A549 (cell line): ENCODE data around the gene CREB1.

ENCODE experiments used
- CTCF ChIP-seq: fragments of >200 bp; sonication (Bioruptor Twin); formaldehyde crosslinking; IDR thresholded peaks from 3 replicates; pipeline ENCODE4 v1.5.1; 2016
- EHMT2 ChIP-seq: fragments of 200-600 bp; sonication (generic); IDR thresholded peaks from 2 replicates; pipeline ENCODE4 v1.6.1; 2016; ENCODE audit warnings: antibody characterized with exemption, low read depth, mild to moderate bottlenecking, moderate library complexity
- EP300 ChIP-seq, 2 experiments: fragments of >200 bp; sonication (Bioruptor Twin); formaldehyde crosslinking; IDR thresholded peaks; 2 replicates in 1 of 2; 3 replicates in 1 of 2; pipeline ENCODE4 v1.6.1; 2016 to 2017
- ESRRA ChIP-seq: fragments of 150-350 bp; IDR thresholded peaks from 2 replicates; pipeline ENCODE4 v1.6.1; 2014; ENCODE audit warnings: mild to moderate bottlenecking, low read length, borderline replicate concordance
- FOXS1 ChIP-seq: fragments of 250-450 bp; sonication (Bioruptor Pico); IDR thresholded peaks from 2 replicates; pipeline ENCODE4 v1.5.0; 2020; ENCODE audit warnings: mild to moderate bottlenecking, moderate library complexity
- JUN ChIP-seq, 2 experiments: fragments of >200 bp; sonication (Bioruptor Twin); formaldehyde crosslinking; IDR thresholded peaks; 2 replicates in 1 of 2; 3 replicates in 1 of 2; pipeline ENCODE4 v1.6.1; 2016 to 2017
- MAX ChIP-seq: IDR thresholded peaks from 2 replicates; pipeline ENCODE4 v1.6.1; 2012
- MAZ ChIP-seq: fragments of 150-350 bp; IDR thresholded peaks from 2 replicates; pipeline ENCODE4 v1.6.1; 2014; ENCODE audit warnings: antibody characterized with exemption, low read depth, low read length, borderline replicate concordance
- MYC ChIP-seq: IDR thresholded peaks from 2 replicates; pipeline ENCODE4 v1.6.1; 2012; ENCODE audit warnings: mild to moderate bottlenecking, inconsistent platforms, low read length, improper control_type of control experiment, borderline replicate concordance
- NPAS2 ChIP-seq: fragments of 250-450 bp; sonication (Bioruptor Pico); IDR thresholded peaks from 2 replicates; pipeline ENCODE4 v1.8.0; 2022; ENCODE audit warnings: mild to moderate bottlenecking, moderate library complexity, borderline replicate concordance
- POLR2A ChIP-seq: IDR thresholded peaks from 2 replicates; pipeline ENCODE4 v1.6.1; 2012; ENCODE audit warnings: mild to moderate bottlenecking, low read length

- no peak for TF ChIP-seq MAZ
- no peak for TF ChIP-seq POLR2A
- no peak for TF ChIP-seq MYC
- TF ChIP-seq EP300 (IDR thresholded peaks at IDR 0.05) = no peak
- no peak for TF ChIP-seq ESRRA
- no peak for TF ChIP-seq JUN (IDR thresholded peaks at IDR 0.05)
- TF ChIP-seq MAX = no peak
- no peak for TF ChIP-seq EHMT2
- no peak for TF ChIP-seq CTCF
- TF ChIP-seq FOXS1 (CRISPR knock-in tag) = no peak
- no peak for TF ChIP-seq NPAS2 (CRISPR knock-in tag)
Observed at GRCh38 chr2:207484444-207485391, 45.0 kb upstream of the CREB1 start.
